Jurkat, Clone E6-1 (cell line): ENCODE results near the gene HESX1. TPM values are rescaled to one million over a fixed set of nuclear protein-coding genes. Genes with fewer than 3 reads are reported as not detected.

Experiments used
- DNase-seq: peaks from one replicate; pipeline ENCODE4 v3.0.0-alpha.2; 2011; ENCODE audit warnings: low read depth, low spot score
- H3K4me3 ChIP-seq: 2 replicates; pipeline ENCODE4 v1.5.1; 2011; ENCODE audit warnings: mild to moderate bottlenecking, low read length, control low read depth, moderate library complexity
- polyA plus RNA-seq: library from polyadenylated mRNA; unstranded; fragments of >200 nt; gene quantifications from one replicate; pipeline ENCODE4 v1.2.1, GENCODE V29; 2012; ENCODE audit warnings: missing spikeins; ENCODE audit not compliant: insufficient read length, insufficient read depth

HESX1 gene
- polyA plus RNA-seq = 5.6 TPM

DNA sequence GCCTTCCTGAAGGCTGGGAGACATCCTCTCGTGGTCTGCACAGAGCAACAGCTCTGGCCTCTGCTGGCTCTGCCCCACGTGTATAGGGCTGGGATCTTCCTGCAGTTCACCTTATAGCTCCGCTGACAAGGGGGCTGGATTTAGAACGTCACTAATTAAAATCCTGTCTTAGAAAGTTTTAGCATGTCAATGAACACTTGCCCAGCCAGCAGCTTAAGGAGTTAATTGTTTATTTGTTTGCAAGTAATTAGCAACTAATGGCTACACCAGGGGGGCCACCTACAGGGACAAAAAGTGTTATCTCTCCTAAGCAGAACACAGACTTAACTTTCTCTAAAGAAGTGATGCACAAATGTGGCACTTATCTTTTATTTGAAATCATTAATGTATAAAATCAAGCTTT, at the start of gene HESX1:
Gene HESX1, minus strand, starts transcription at position 84 of the 403 bp plus-strand sequence. Its CDS starts 60 bp downstream, at position 24.
- H3K4me3 ChIP-seq = no peak within 1 kb of the TSS

DNA sequence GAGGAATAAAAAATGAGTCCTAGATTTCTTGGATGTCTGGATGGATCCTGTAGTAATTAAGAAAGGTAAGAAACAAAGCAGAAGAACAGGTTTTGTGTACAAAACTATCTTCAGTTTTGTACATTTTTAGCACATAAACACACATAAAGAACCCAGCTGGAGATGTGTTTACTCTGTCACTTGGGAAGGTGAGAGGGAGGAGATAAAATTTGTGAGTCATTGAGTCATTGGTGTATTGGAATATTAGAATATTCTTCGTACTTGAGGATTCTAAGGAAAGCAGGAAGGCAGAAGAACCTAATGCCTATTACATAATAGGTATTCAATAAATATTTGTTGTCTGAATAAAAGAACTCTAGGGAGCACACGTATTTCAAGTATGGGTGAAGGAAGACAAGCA, 45.2 kb upstream of the HESX1 start:
- H3K4me3 ChIP-seq = no peak overlapping the region
- no peak for DNase-seq

More for the DNA sequence above, at the start of gene HESX1:
- DNase-seq = no peak

GRCh38 chr3:57234613-57235575, 35.1 kb upstream of the HESX1 start:
- DNase-seq = no peak
- H3K4me3 ChIP-seq = no peak overlapping the region

DNA sequence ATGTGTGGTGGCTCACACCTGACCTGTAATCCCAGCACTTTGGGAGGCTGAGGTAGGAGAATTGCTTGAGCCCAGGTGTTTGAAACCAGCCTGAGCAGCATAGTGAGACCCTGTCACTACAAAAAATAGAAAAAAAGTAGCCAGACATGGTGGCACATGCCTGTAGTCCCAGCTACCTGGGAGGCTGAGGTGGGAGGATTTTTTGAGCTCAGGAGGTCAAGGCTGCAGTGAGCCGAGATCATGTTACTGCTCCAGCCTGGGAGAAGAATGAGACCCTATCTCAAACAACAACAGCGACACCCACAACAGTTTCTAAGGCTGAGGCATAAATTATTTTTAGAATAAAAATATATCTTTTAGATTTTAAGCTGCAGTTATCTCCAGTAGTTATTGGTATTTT, 34.0 kb upstream of the HESX1 start:
- no peak for DNase-seq
- H3K4me3 ChIP-seq = no peak overlapping the region

DNA sequence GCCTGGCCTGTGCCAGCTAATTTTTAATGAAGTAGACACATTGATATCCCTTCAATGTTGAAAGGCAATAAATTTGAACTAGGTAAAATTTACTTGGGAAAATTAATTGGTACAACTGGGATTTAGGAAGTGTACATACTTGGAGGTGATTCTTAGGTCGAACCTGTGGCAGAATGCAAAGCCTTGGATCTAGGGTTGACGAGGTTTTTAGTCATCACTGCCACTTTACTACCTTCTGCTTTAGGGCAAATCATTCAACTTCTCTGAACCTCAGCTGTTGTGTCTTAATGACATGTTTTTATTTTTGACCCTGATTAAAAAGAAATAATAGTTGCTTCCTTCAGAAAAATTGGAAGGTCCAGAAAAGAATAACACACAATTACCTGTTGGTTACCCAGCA, 30.2 kb upstream of the HESX1 start:
- H3K4me3 ChIP-seq = no peak overlapping the region
- DNase-seq = no peak

- DNase-seq = no peak
- H3K4me3 ChIP-seq = peak overlapping the region; percentile 83
Measured at GRCh38 chr3:57227930-57228751, 28.4 kb upstream of the HESX1 start.

DNA sequence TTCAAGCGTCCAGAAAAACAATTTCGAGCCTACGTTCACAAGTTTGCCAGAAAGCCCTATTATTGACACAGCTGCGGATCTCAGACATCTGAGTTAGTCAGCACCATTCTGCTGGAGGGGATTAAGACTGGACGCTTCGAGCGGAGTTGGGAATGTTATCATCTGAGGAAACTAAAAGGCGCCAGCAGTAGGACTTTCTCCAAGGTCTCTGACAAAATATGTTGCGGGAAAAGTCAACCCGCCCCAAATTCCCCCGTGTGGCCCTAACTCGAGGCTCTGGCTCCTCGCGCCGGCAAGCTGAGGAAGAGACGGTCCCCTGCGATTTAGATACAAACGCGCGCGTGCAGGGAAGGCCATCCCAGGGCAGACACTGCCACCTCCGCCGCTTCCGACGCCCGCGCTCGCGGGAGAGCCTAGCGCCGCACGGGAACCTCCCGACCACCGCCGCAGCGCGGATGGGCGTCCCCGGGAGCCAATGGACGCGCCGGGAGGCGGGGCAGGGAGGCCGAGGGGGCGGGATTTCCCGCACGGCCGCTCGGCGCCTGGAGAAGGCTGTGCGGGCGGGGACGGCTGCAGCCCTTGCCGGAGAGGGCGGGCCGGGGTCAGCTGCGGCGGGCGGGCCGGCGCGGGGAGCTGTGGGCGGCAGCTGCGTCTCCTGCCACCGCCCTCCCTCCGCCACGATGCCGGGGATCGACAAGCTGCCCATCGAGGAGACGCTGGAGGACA, 27.6 kb upstream of the HESX1 start, which contains the start of gene APPL1:
Gene APPL1, plus strand, starts transcription at position 526 of the 726 bp plus-strand sequence. Its CDS starts 155 bp downstream, at position 681.
- H3K4me3 ChIP-seq = peak within 1 kb of the TSS; percentile 83
- peak; percentile 78 for DNase-seq

GRCh38 chr3:57226176-57226575, 26.4 kb upstream of the HESX1 start:
- no peak for DNase-seq
- no peak overlapping the region for H3K4me3 ChIP-seq

DNA sequence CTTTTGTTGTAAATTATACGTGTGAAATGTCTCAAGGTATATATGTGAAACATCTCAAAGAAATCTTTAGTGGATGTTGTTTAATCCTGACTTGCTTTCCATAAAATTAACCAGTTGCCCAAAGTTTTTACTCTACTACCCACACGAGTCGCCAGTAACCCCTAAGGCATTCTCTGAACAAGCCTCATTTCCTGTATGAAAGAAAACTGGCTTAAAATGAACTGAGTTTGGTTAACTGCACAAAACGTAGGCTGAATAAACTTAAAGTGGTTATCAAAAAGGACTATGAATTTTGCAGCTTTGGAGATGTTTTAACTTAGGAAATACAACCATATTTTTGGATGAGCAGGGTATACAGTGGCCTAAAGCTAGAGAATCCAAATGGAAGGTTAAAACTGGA, 25.1 kb upstream of the HESX1 start:
- no peak for DNase-seq
- no peak overlapping the region for H3K4me3 ChIP-seq

DNA sequence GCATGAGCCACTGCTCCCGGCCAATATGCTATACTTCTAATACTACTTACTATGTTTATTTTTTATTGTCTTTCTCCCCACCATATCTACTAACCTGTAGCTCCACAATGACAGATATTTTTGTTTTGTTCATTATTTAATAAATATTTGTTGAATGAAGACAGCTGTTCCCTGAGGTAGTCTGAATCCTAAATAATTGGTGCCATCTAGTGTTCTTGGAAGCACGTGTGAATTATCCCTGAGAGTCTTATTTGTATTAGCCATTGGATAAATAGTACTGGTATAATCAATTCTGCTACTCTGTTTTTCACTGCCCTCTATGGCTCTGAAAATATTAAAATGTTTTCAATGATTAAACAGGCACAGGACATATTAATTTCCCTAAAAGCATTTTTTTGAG, 22.1 kb upstream of the HESX1 start:
- H3K4me3 ChIP-seq = no peak overlapping the region
- no peak for DNase-seq

GRCh38 chr3:57206423-57206822, 6.6 kb upstream of the HESX1 start:
- no peak for DNase-seq
- H3K4me3 ChIP-seq = no peak overlapping the region

DNA sequence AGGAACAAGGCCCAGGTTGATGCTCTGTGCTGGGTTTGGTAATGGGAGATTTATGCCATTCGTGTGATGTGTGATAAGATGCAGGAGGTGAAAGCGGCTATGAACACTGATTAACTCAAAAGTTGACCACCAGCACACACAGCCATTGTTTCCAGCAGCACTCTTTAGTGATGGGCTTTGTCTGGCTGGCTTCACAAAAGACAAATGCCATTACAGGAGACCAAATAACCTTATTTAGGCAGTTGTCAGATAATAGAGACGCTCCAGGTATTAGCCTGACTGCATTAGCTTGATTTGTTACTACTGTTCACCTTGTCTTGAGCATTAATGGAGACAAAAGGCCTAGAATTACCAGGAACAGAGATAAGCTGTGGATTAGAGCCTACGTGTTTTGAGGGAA, 5.1 kb downstream of the HESX1 start:
- no peak overlapping the region for H3K4me3 ChIP-seq
- DNase-seq = no peak

GRCh38 chr3:57192028-57192427, 7.8 kb downstream of the HESX1 start:
- H3K4me3 ChIP-seq = no peak overlapping the region

DNA sequence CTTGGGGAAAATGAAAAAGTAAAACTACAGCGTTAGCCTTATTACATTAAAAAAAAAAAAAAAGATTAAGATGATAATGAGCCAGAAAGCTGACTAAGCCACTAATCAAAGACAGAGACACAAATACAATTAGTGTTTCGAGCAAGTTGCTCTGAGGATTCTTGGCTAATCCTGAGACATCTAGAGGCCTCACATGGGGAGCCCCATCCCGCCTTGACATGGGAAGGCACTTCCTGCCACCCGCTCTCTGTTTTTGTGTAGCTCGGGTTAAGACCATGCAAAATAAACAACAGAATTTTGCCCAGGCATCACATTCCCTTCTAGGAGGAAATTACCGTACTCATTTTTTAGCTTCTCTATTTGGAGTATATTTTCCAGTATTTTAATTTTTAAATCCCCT, 15.3 kb downstream of the HESX1 start:
- H3K4me3 ChIP-seq = no peak overlapping the region
- DNase-seq = no peak

More at GRCh38 chr3:57192028-57192427, 7.8 kb downstream of the HESX1 start:
- no peak for DNase-seq

DNA sequence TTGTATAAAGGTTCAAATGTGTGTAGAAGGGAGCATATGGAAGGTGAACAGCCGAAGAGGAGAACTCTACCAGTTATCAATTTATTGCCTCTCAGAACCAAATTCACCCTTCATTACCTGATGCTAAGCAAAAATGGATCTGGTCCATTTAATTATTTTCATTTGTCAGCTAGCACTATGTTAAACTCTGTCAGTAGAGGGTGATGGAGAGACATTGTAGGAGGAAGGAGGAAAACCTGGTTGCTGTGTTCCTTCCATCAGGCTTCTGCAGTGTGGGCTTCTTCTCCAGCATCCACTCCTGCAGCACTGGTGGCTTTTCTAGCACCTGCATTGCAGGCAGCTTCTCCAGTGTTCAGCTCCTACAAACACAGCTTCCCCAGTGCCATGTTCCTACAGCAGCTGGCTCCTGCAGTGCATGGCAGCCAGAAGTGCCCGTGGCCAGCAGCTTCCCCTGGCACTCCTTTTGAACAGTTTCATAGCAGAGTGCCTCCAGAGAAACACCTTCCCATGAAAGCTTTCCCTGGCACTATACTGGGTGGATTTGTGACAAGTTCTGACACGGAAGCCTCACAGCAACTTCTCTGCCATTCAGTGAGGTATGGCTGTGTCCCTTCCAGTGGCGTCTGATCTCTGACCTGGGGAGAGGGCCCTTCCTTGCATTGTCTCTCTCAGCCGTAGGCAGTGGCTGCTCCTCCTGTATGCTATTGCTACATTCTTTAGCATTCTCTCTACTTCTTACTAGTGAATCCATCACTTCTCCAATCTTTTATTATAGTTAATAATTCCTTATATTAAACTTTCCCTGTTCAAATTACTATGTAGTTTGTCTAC, 20.0 kb downstream of the HESX1 start:
- no peak for DNase-seq

DNA sequence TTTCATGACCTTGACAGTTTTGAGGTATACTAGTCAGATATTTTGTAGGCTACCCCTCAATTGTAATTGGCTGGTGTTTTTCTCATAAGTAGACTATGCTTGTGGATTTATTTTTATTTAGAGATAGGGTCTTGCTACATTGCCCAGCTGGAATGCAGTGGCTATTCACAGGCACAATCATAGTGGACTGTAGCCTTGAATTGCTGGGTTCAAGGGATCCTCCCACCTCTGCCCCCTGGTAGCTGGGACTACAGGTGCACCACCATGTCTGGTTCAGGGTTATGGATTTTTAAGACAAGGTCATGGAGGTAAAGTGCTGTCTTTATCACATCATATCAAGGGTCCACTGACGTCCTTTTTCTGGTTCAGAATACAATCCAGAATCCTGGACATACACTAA, 23.7 kb downstream of the HESX1 start:
- H3K4me3 ChIP-seq = no peak overlapping the region

More for the DNA sequence above, 20.0 kb downstream of the HESX1 start:
- H3K4me3 ChIP-seq = no peak overlapping the region

DNA sequence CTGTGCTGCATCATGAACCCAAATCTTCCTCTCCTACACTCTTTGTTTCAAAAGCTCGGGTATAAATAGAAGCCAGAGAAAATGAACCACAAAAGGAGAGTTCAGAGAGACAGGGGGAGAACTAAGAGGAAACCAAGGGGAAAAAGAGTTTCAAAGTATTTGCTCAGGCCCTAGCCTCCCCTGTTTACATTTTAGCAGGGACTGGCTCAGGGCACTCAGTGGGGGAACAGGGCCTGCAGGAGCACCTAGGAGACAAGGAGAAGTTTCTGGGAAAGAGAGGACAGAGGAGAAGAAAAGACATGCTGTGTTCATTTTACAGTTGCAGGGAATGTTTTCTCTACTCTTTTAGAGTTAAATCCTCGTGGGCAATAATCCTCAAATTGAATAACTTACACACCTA, 26.1 kb downstream of the HESX1 start:
- DNase-seq = no peak
- H3K4me3 ChIP-seq = no peak overlapping the region

More for the DNA sequence above, 23.7 kb downstream of the HESX1 start:
- no peak for DNase-seq

DNA sequence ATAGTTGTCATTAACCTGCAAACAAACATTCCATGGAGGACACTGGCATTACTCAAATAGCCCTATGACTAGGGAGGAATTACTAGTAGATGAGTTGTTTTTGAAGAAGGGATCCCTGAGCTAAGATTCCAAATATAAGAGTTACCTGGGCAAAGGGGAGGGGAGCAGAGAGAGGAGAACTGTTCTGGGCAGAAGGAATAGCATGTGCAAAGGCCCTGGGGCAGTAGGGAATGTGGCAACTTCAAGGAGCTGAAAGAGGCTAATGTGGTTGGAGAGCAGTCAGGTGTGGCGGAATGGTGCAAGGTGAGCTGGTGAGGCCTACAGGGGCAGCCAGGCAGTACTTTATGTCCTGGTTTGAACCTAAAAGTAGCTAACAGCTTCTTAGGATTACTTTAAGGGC, 28.8 kb downstream of the HESX1 start:
- DNase-seq = no peak
- no peak overlapping the region for H3K4me3 ChIP-seq
